Sigmoid colon (tissue), 4 donors: ENCODE results near the gene TM9SF4.

Experiments
- CTCF ChIP-seq, 4 experiments: fragments of 450-650 bp in 3 of 4; fragments of 200-600 bp in 1 of 4; IDR thresholded peaks; one replicate each; pipeline ENCODE4 v1.5.1; 2016 to 2019; ENCODE audit warnings: antibody characterized with exemption in 4 of 4, mild to moderate bottlenecking in 3 of 4, moderate library complexity in 2 of 4
- POLR2A ChIP-seq, 2 donors: fragments of 450-650 bp; IDR thresholded peaks; one replicate each; pipeline ENCODE4 v1.6.1; 2016; ENCODE audit warnings: antibody characterized with exemption in 2 of 2, mild to moderate bottlenecking in 2 of 2, moderate library complexity in 2 of 2
- POLR2AphosphoS5 ChIP-seq, 4 donors: sonication (generic); formaldehyde crosslinking; IDR thresholded peaks; one replicate each; pipeline ENCODE4 v1.6.1; 2017; ENCODE audit warnings: antibody characterized with exemption in 4 of 4

GRCh38 chr20:32167552-32167951 is 58.0 kb downstream of the TM9SF4 start:
- TF ChIP-seq CTCF (IDR thresholded peaks at IDR 0.05) (no peak), POLR2A (IDR thresholded peaks at IDR 0.05) (no peak), POLR2AphosphoS5 (IDR thresholded peaks at IDR 0.05) (no peak)
